Aorta (tissue), 5 donors: ENCODE measurements around the gene DRAXIN. TPM values are rescaled to one million over a fixed set of nuclear protein-coding genes. Genes with fewer than 3 reads are reported as not detected.

Experiments
- ATAC-seq: fragments of 200-7000 bp; cut with Tn5 transposase; one replicate; pipeline ENCODE4 v1.9.1; 2022; ENCODE audit warnings: moderate library complexity; ENCODE audit not compliant: low FRiP score
- DNase-seq, 2 donors: peaks; one replicate each; pipeline ENCODE4 v3.0.0-alpha.2; 2020
- H3K27ac ChIP-seq, 2 donors: one replicate each; pipeline ENCODE4 v1.5.1; 2013; ENCODE audit warnings: low read length in 2 of 2, mild to moderate bottlenecking in 2 of 2, moderate library complexity in 2 of 2, control low read depth in 1 of 2, inconsistent platforms in 1 of 2, low read depth in 1 of 2
- H3K27me3 ChIP-seq, 2 donors: one replicate each; pipeline ENCODE4 v1.6.1; 2013; ENCODE audit warnings: control low read depth in 1 of 2, low read length in 1 of 2, mild to moderate bottlenecking in 1 of 2, moderate library complexity in 1 of 2; ENCODE audit not compliant: insufficient read depth in 2 of 2, control insufficient read depth in 1 of 2
- H3K36me3 ChIP-seq, 2 donors: one replicate each; pipeline ENCODE4 v1.6.1; 2013; ENCODE audit warnings: control low read depth in 1 of 2, low read length in 1 of 2, mild to moderate bottlenecking in 1 of 2; ENCODE audit not compliant: insufficient read depth in 2 of 2, control insufficient read depth in 1 of 2
- H3K4me1 ChIP-seq, 2 donors: one replicate each; pipeline ENCODE4 v1.6.1; 2013; ENCODE audit warnings: low read length in 2 of 2, control low read depth in 1 of 2, mild to moderate bottlenecking in 1 of 2, moderate library complexity in 1 of 2; ENCODE audit not compliant: insufficient read depth in 2 of 2, control insufficient read depth in 1 of 2
- H3K4me3 ChIP-seq, 2 donors: one replicate each; pipeline ENCODE4 v1.5.1; 2013; ENCODE audit warnings: low read length in 2 of 2, control low read depth in 1 of 2, mild to moderate bottlenecking in 1 of 2
- H3K9me3 ChIP-seq: one replicate; pipeline ENCODE4 v1.6.1; 2013; ENCODE audit warnings: mild to moderate bottlenecking, low read length; ENCODE audit not compliant: control insufficient read depth
- WGBS, 2 donors: extraction: QIAGEN DNeasy Blood & Tissue Kit; methylation state at CpG; one replicate each; pipeline ENCODE4 v1.1.7; 2013; 5-methylcytosine and 5-hydroxymethylcytosine counted together
- intact Hi-C, 2 donors: fragments of 100-400 bp; cut with DNase I; formaldehyde crosslinking; loops; one replicate each; pipeline versions ENCODE4 v1.14.2 to v1.15.0; 2022
- polyA plus RNA-seq, 2 donors: library from polyadenylated mRNA; stranded (reverse); fragments of 200-250 nt; gene quantifications; one replicate each; pipeline ENCODE4 v1.2.3, GENCODE V29; 2013
- total RNA-seq, 2 donors: library from RNA; stranded (reverse); fragmentation: NEBNext Ultra II Directional; extraction: Animal tissue kit (Norgen Biotek cat#: 25700); gene quantifications; one replicate each; pipeline ENCODE4 v1.2.1, GENCODE V29; 2021
- donor health status: healthy with polysubstance abuse.
- donor health status: Bipolar disorder and iron deficiency.
- donor health status: DM: no; HTN: no; CAD: no.
- donor health status: DM: no; HTN: no; CAD: no.
- donor health status: DM: yes; HTN: yes; CAD: no.

The DRAXIN gene
- total and polyA plus RNA-seq, 4 donors: 0.03 to 0.21 TPM; not detected in 2

DNA sequence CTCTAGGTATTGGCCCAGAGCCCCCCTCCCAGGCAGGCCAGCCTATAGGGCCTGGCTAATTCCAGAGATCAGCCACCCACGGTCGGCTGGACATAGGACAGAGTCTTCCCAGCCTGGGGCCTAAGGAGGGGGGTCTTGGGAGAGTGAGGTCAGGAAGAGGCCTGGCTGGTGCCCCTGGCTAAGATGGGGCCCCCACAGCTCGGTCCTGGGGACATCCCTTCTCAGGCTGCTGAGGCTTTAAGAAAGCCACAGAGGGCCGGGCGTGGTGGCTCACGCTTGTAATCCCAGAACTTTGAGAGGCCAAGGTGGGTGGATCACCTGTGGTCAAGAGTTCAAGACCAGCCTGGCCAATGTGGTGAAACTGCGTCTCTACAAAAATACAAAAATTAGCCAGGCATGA, 73.0 kb downstream of the DRAXIN start:
- Histone ChIP-seq H3K27ac (no peak overlapping the region), H3K36me3 (no peaks in the 10 kb centered on the region), H3K4me3 (no peak overlapping the region), H3K27me3 (no peaks in the 10 kb centered on the region), H3K4me1 (no peaks in the 10 kb centered on the region), H3K9me3 (no peaks in the 10 kb centered on the region)
- DNase-seq (peak in 1 of 2 donors; percentile 55), ATAC-seq (no peak)
- 89 to 92% methylated on average over 7 of the region's 7 CpGs for WGBS, 2 donors
- intact Hi-C loops: no loop called here

DNA sequence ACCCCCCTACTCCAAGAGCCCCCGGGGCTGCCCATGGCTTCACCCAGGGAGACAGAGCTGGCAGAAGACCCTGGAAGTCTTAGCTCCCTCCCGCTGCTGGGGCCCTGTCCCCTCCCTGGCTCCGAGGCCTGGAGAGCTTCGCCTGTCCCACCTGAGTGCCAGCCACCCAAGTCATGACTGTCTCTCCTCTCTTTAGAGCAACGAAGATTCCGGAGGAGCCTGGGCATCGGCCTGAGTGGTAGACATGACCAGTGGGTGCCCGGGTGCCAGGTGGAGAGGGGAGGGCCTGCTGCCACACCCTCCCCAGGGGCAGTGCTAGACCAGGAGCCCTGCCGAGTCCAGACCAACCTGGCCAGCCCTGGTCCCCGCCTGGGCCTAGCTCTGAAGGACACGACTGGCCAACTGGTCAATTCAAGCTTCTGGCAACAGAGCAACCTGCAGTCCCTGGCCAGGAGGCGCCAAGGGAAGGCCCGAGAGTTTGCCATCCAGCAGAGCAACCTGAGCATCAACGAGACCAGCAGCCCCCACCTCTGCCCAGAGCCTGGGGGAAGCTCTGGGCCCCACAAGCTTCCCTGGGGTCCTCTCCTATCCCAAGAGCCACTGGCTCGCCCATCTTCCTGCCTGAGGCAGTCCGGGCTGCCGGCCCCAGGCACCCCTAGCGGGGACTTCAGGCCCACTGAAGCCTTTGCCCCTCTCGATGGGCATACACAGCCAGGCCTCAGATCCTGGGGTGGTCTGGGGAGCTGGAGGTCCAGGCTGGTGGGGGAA, 74.3 kb downstream of the DRAXIN start:
- Histone ChIP-seq H3K4me3 (no peak overlapping the region), H3K36me3 (no peaks in the 10 kb centered on the region), H3K4me1 (no peaks in the 10 kb centered on the region), H3K9me3 (no peaks in the 10 kb centered on the region), H3K27ac (no peak overlapping the region), H3K27me3 (no peaks in the 10 kb centered on the region)
- DNase-seq (peak in 1 of 2 donors; percentile 70), ATAC-seq (no peak)
- WGBS, 2 donors: 86 to 90% methylated on average over 19 of the region's 19 CpGs
- intact Hi-C loops: no loop called here

DNA sequence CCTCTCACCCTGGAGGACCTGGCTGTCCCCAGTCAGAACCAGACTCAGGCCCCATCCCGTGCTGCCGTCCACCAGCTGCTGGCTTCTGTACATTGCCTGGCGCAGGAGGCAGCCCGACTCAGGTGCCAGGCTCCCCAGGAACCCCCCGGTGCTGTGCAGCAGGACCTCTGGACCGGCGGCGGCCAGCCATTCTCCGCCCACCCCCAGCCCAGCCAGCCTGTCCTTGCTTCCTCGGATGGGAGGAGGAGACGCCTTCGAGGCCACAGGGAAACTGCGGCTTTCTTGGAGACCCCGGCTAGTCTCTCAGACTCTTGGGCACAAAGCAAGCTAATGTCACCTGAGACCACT, 74.9 kb downstream of the DRAXIN start:
- Histone ChIP-seq H3K9me3 (no peaks in the 10 kb centered on the region), H3K27me3 (no peaks in the 10 kb centered on the region), H3K4me1 (no peaks in the 10 kb centered on the region), H3K4me3 (no peak overlapping the region), H3K36me3 (no peaks in the 10 kb centered on the region), H3K27ac (no peak overlapping the region)
- DNase-seq: no peak
- intact Hi-C loops: no loop called here
- WGBS, 2 donors: 73 to 79% methylated on average over 13 to 14 of the region's 14 CpGs
- peak; percentile 37 for ATAC-seq

DNA sequence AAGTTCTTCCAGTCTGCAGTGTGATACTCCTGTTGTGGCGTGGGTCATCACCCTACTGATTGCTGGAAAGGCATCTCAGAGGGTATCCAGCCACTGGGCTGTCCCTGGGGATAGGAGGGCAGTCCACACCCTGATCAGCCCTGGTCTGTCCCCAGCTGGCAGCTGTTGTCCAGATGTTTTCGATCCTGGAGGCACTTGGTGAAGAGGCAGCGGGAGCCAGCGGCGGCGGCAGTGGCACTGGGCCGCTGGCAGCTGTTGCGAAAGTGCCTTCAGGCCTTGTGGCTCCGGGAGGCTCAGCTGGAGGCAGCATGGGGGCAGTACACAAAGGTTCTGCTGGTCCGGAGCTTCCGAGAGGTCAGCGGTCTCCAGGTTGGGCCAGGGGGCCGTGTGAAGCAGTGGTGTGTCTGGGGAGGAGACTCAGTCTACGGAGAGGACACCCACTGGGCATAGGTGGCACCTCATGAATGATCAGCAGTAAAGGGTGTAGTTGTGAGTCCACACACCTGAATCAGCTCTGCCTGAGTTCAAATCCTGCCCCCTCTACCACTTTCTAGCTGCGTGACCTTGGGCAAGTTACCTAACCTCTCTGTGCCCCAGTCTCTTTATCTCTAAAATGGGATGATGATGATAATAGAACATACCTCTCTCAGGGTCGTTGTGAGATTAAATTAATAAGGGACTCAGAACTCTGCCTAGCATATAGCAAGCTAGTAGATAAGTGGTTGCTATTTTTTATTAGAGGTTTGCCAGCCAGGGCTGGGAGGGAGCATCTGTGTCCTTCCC, 76.6 kb downstream of the DRAXIN start:
- ATAC-seq: no peak
- WGBS, 2 donors: 72 to 78% methylated on average over 16 of the region's 16 CpGs
- Histone ChIP-seq H3K4me1 (no peaks in the 10 kb centered on the region), H3K36me3 (no peaks in the 10 kb centered on the region), H3K27me3 (no peaks in the 10 kb centered on the region), H3K27ac (no peak overlapping the region), H3K9me3 (no peaks in the 10 kb centered on the region), H3K4me3 (no peak overlapping the region)
- DNase-seq: peak in 1 of 2 donors; percentile 66
- intact Hi-C loops: no loop called here

DNA sequence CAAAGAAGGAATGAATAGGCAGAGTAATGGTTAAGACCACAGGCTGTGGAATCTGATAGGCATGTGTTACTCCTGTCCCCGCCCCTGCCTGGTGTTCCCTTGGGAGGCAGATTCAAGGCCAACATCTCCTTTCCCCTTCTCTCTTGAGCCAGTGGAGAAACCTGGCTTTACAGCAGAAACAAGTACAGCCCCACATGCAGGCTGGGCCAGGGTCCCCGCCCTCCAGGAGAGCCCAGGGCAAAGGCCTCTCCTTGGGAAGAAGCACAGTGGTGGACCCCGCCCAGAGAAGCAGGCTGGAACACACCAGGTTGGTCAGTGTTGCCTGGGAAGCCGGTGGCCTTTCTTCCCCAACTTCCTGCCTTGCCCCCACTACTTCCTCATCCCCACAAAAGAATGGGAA, 77.3 kb downstream of the DRAXIN start:
- Histone ChIP-seq H3K27ac (no peak overlapping the region), H3K4me3 (no peak overlapping the region), H3K4me1 (no peaks in the 10 kb centered on the region), H3K9me3 (no peaks in the 10 kb centered on the region), H3K27me3 (no peaks in the 10 kb centered on the region), H3K36me3 (no peaks in the 10 kb centered on the region)
- intact Hi-C loops: no loop called here
- no peak for ATAC-seq
- 63 to 65% methylated on average over 4 of the region's 4 CpGs for WGBS, 2 donors
- DNase-seq: no peak

DNA sequence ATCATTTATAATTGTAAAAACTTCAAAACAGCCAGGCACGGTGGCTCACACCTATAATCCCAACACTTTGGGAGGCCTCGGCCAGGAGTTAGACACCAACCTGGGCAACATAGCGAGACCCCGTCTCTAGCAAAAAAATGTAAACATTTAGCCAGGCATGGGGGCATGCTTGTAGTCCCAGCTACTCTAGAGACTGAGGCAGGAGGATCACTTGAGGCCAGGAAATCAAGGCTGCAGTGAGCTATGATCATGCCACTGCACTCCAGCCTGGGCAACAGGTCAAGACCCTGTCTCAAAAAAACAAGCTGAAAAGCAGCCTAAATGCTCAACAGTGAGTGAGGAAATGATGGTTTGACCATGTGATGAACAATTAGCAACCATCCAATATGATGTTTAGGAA, 77.8 kb downstream of the DRAXIN start:
- H3K27ac ChIP-seq: no peak overlapping the region
- no peak for DNase-seq
- no peaks in the 10 kb centered on the region for H3K36me3 ChIP-seq
- 85 to 89% methylated on average over 4 of the region's 4 CpGs for WGBS, 2 donors
- H3K9me3 ChIP-seq: no peaks in the 10 kb centered on the region
- ATAC-seq: no peak
- H3K4me3 ChIP-seq: no peak overlapping the region
- intact Hi-C loops: no loop called here
- no peaks in the 10 kb centered on the region for H3K27me3 ChIP-seq
- no peaks in the 10 kb centered on the region for H3K4me1 ChIP-seq

DNA sequence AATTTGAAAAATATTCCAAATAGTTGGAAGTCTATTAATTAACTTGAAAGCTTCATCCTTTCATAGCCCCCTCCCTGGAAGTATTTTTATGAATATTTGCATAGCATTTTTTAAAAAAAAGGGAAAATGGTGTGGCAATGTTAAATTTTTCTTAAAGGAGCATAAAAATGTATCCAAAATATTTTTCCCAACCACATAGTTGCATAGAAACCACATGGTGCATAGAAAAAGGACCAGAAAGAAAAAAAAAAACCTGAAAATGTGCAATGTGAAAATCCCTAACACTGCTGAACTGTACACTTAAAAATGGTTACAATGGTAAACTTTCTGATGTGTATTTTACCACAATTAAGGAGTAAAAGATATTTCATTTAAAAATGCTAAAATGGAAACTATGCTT, 78.5 kb downstream of the DRAXIN start:
- ATAC-seq (no peak), DNase-seq (no peak)
- intact Hi-C loops: no loop called here

DNA sequence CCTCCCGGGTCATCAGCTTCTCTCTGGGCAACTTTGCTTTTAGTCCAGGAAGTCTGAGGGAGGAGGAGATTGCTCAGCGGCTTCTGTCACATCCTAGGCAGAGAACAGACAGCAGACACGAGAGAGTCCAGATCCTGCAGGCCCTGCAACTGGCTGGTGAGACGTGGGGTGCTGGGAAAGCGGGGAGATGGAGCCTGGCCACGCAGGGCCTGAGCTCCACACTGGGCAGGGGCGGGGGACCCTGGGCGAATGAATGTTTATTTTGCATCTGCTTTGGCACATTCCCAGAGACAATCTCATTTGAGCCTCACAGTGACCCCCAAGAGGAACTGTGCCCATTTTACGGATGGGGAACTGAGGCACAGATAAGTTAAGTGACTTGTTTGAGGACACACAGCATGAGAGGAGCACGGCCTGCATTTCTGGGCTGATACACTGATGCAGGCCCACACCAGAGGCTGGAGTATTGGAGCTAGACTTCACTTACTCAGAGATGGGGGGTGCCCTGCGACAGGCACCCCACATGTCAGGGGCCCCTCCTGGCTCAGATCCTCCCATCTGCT, 80.1 kb downstream of the DRAXIN start:
- H3K4me1 ChIP-seq: no peaks in the 10 kb centered on the region
- intact Hi-C loops: no loop called here
- H3K9me3 ChIP-seq: no peaks in the 10 kb centered on the region
- DNase-seq (no peak), ATAC-seq (no peak)
- H3K4me3 ChIP-seq: no peak overlapping the region
- no peak overlapping the region for H3K27ac ChIP-seq
- 68 to 73% methylated on average over 11 of the region's 11 CpGs for WGBS, 2 donors
- no peaks in the 10 kb centered on the region for H3K36me3 ChIP-seq
- H3K27me3 ChIP-seq: no peaks in the 10 kb centered on the region

More for the DNA sequence above, 78.5 kb downstream of the DRAXIN start:
- no peaks in the 10 kb centered on the region for H3K9me3 ChIP-seq
- no peaks in the 10 kb centered on the region for H3K27me3 ChIP-seq
- H3K27ac ChIP-seq: no peak overlapping the region
- H3K4me1 ChIP-seq: no peaks in the 10 kb centered on the region
- H3K36me3 ChIP-seq: no peaks in the 10 kb centered on the region
- no peak overlapping the region for H3K4me3 ChIP-seq

DNA sequence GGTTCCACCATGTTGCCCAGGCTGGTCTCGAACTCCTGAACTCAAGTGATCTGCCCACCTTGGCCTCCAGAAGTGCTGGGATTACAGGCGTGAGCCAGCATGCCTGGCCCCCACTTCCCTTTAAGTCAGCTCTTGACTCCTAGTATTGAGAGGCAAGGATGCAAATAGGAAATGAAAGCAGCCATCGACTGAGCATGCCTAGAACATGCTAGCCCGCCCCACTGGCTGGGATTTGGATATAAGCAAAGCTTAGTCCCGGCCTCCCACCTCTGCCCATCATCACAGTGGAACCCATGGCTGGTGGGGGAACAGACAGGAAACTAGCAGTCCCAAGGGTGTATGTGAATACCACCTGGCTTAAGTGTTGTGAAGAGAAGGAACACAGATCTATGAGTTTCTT, 80.9 kb downstream of the DRAXIN start:
- ATAC-seq: no peak
- Histone ChIP-seq H3K27me3 (no peaks in the 10 kb centered on the region), H3K4me1 (no peaks in the 10 kb centered on the region), H3K9me3 (no peaks in the 10 kb centered on the region), H3K36me3 (no peaks in the 10 kb centered on the region), H3K4me3 (no peak overlapping the region), H3K27ac (no peak overlapping the region)
- intact Hi-C loops: no loop called here
- 59 to 63% methylated on average over 5 of the region's 5 CpGs for WGBS, 2 donors
- DNase-seq: no peak
